T follicular helper cell (primary cell): ENCODE results near the gene MXI1.
A peak's percentile ranks its signal among the peaks of the same experiment; 100 is the strongest.

Experiments used
- DNase-seq: peaks from one replicate; pipeline ENCODE4 v3.0.0-alpha.2; 2020; ENCODE audit warnings: low read depth

Gene MXI1

GRCh38 chr10:110276603-110277002, 69.2 kb downstream of the MXI1 start:
- no peak for DNase-seq

GRCh38 chr10:110277591-110277990, 70.2 kb downstream of the MXI1 start:
- DNase-seq = no peak

DNA sequence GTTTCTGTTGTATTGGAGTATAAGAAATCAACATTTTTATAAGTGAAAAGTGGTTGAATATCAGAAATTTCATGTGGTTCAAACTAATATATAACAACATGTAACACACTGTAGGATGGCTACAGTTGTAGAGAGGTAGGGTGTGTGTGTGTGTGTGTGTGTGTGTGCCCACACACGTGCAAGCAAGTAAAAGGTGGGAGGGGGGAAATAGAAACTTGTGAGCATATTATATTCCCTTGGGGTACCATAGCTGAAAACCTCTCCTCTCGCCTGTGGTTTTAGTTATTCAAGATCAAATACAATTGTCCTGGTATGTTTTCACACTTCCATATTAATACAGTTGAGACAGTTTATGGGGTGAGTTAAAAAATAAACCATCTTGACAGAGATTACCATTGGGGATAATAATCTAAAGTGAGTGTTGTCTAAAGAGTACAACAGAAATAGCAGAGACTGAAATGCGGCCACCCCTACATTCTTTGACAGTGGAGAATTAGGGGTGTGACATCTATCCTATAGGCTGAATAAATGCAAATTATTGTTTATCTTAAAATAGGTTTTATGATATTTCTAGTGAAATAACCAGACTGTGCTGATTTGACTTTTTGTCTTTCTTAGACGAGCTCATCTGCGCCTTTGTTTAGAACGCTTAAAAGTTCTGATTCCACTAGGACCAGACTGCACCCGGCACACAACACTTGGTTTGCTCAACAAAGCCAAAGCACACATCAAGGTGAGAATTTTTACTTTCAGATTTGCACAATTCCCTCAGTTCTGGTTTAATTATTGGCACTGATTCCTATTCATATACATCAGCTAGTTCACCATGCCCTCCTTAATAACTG, 71.4 kb downstream of the MXI1 start:
- no peak for DNase-seq

DNA sequence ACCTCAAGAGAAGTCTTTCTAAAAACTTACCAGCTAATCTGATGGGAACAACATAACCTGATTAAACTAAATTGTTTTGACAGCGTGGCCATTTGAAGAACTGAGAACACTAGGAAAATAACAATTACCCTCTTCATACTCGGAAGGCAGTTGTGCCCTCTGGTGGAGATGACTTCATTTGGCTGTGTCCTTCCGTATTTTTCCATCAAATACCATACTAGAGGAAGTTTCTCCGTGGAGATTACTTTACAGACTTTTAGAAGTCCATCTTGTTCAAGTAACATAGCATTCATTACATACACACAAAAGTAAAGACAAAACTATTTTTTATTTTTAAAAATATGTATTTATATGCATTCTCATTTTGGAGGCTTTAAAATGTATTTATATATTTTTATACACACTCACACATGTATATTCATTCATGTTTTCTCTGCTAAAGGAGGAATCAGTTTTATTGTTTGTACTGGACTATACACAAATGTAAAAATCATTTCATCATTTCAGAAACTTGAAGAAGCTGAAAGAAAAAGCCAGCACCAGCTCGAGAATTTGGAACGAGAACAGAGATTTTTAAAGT, 72.1 kb downstream of the MXI1 start:
- peak; percentile 43 for DNase-seq

- no peak for DNase-seq
Observed at GRCh38 chr10:110284262-110284661, 76.9 kb downstream of the MXI1 start.

DNA sequence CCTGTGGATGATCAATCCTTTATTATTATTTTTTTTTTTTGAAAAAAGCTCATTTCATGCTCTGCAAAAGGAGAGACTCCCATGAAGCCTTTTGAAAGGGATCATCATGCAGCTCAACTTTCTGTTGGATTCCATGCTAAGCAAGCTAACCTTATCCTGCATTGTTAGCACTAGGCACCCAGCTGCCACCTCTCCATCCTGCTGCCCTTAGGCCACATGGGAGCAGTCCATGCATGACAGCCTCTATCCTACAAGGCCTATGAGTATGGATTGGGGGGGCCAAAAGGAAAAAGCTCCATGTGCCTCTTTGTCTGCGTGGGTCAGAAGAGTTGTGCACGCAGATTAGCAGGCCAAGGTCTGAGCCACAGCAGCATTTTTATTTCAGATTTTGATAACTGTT, 78.1 kb downstream of the MXI1 start:
- DNase-seq = no peak

- no peak for DNase-seq
Observed at GRCh38 chr10:110286841-110287240, 79.4 kb downstream of the MXI1 start.

- DNase-seq = no peak
Observed at GRCh38 chr10:110296966-110297365, 89.6 kb downstream of the MXI1 start.

GRCh38 chr10:110300486-110300986, 93.1 kb downstream of the MXI1 start:
- DNase-seq = no peak

DNA sequence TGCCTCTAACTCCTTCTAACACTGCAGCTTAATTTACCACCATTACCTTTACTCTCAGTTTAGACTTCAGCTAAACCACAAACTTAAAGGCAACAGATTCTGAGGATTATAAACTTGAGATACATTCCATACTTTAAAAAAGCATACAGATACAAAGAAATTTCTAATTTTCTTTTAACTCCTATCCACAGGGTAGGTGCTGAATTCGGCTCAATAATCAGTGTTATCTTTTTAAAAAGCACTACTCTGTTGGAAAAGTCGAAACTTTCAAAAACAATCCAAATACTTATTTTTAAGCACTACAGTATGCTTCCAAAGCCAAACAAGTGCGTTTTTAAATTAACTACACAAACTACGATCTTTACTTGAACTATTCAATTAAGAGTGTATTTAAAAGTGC, 96.3 kb downstream of the MXI1 start:
- no peak for DNase-seq

GRCh38 chr10:110304394-110304779, 97.0 kb downstream of the MXI1 start:
- no peak for DNase-seq

- DNase-seq = peak; percentile 96
Observed at GRCh38 chr10:110304780-110305421, 97.5 kb downstream of the MXI1 start, which contains the start of gene SMNDC1. Gene SMNDC1 (minus strand): TSS chr10:110304920. CDS start chr10:110303587, 1,333 bp downstream.

- DNase-seq = peak; percentile 43
Observed at GRCh38 chr10:110305767-110306451, 98.5 kb downstream of the MXI1 start.

GRCh38 chr10:110306452-110306768, 99.0 kb downstream of the MXI1 start:
- no peak for DNase-seq

GRCh38 chr10:110307805-110308204, 100.4 kb downstream of the MXI1 start:
- no peak for DNase-seq

GRCh38 chr10:110310741-110311140, 103.3 kb downstream of the MXI1 start:
- DNase-seq = no peak

- peak; percentile 21 for DNase-seq
Observed at GRCh38 chr10:110311357-110311949, 104.0 kb downstream of the MXI1 start.

GRCh38 chr10:110312206-110312605, 104.8 kb downstream of the MXI1 start:
- DNase-seq = no peak

- no peak for DNase-seq
Observed at GRCh38 chr10:110313674-110314073, 106.3 kb downstream of the MXI1 start.

DNA sequence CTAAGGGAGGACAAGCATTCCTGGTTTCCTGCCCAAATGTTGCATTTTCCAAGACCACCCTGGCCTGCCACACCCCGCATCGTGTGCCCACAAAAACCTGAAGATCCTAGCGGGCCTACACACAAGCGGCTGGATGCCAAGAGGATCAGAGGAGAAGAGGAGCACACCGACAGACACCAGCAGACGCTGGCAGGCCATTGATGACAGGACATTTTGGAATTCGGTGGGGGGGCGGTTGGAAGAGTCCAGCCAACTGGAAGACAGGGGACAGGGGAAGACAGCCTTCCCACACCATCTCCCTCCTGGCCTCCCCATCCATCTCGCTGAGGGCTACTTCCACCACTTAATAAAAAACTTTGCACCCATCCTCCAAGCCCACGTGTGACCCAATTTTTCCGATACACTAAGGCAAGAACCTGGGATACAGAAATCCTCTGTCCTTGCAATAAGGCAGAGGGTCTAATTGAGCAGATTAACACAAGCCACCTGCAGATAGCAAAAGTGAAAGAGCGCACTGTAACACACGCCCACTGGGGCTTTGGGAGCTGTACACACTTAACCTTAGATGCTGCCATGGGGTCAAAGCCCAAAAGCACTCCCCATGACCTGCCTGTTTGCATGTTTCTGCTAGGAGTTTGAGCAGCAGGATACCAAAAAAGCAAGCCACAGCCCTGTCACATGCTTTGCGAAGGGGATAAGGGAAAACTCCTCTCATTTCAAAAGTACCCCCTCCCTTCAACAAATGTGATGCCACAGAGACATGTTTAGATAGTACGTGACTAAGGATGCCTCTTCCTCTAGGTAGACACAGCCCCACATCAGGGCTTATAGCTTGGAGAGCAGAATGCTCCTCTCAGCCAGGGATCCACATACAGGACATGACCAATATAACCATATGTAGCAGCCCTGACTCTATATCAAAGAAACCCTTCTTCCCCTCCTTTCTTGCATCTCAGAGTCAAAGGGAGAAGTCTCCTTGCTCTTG, 110.8 kb downstream of the MXI1 start:
- no peak for DNase-seq
